Suprapubic skin (tissue), 4 donors: ENCODE measurements around the gene CES2.

Experiments used
- CTCF ChIP-seq, 2 donors: fragments of 200-600 bp in 1 of 2; fragments of 450-650 bp in 1 of 2; sonication (generic) in 1 of 2; IDR thresholded peaks; one replicate each; pipeline ENCODE4 v1.5.1; 2016 to 2019; ENCODE audit warnings: antibody characterized with exemption in 2 of 2, mild to moderate bottlenecking in 1 of 2, moderate library complexity in 1 of 2
- EP300 ChIP-seq: sonication (generic); formaldehyde crosslinking; IDR thresholded peaks from one replicate; pipeline ENCODE4 v1.6.1; 2017; ENCODE audit warnings: antibody characterized with exemption
- POLR2A ChIP-seq, 2 donors: fragments of 450-650 bp; IDR thresholded peaks; one replicate each; pipeline ENCODE4 v1.6.1; 2017; ENCODE audit warnings: antibody characterized with exemption in 2 of 2, mild to moderate bottlenecking in 2 of 2, moderate library complexity in 2 of 2
- POLR2AphosphoS5 ChIP-seq, 3 donors: sonication (generic); formaldehyde crosslinking; IDR thresholded peaks; one replicate each; pipeline ENCODE4 v1.6.1; 2017; ENCODE audit warnings: antibody characterized with exemption in 3 of 3

GRCh38 chr16:66927918-66928649 lies 7.2 kb upstream of the CES2 start:
- no peak for TF ChIP-seq CTCF (IDR thresholded peaks at IDR 0.05)
- TF ChIP-seq EP300 = no peak
- TF ChIP-seq POLR2A (IDR thresholded peaks at IDR 0.05) = no peak
- TF ChIP-seq POLR2AphosphoS5 (IDR thresholded peaks at IDR 0.05) = no peak
